ENCODE measurements around the gene USP33. TPM values are rescaled to one million over a fixed set of nuclear protein-coding genes. Genes with fewer than 3 reads are reported as not detected.

USP33 gene
- total and polyA plus RNA-seq, 2 of the 13 experiments (the other 11 are each of a cell fraction or from before 2014, with no cell fraction given) = 32.0 to 49.1 TPM

- TF ChIP-seq, protein P1, sequence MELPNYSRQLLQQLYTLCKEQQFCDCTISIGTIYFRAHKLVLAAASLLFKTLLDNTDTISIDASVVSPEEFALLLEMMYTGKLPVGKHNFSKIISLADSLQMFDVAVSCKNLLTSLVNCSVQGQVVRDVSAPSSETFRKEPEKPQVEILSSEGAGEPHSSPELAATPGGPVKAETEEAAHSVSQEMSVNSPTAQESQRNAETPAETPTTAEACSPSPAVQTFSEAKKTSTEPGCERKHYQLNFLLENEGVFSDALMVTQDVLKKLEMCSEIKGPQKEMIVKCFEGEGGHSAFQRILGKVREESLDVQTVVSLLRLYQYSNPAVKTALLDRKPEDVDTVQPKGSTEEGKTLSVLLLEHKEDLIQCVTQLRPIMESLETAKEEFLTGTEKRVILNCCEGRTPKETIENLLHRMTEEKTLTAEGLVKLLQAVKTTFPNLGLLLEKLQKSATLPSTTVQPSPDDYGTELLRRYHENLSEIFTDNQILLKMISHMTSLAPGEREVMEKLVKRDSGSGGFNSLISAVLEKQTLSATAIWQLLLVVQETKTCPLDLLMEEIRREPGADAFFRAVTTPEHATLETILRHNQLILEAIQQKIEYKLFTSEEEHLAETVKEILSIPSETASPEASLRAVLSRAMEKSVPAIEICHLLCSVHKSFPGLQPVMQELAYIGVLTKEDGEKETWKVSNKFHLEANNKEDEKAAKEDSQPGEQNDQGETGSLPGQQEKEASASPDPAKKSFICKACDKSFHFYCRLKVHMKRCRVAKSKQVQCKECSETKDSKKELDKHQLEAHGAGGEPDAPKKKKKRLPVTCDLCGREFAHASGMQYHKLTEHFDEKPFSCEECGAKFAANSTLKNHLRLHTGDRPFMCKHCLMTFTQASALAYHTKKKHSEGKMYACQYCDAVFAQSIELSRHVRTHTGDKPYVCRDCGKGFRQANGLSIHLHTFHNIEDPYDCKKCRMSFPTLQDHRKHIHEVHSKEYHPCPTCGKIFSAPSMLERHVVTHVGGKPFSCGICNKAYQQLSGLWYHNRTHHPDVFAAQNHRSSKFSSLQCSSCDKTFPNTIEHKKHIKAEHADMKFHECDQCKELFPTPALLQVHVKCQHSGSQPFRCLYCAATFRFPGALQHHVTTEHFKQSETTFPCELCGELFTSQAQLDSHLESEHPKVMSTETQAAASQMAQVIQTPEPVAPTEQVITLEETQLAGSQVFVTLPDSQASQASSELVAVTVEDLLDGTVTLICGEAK (IDR thresholded peaks at IDR 0.05) = no peak
- TF ChIP-seq, protein P1 (CRISPR knock-in tag; IDR thresholded peaks at IDR 0.05) = peak; percentile 48; the same call in 1 of the 2 replicates
- TF ChIP-seq KLF12 (CRISPR knock-in tag; IDR thresholded peaks at IDR 0.05; ENCODE audit: borderline replicate concordance) = no peak
- TF ChIP-seq ZNF552 (CRISPR knock-in tag; IDR thresholded peaks at IDR 0.05; ENCODE audit: borderline replicate concordance) = peak; percentile 41; the same call in 1 of the 2 replicates
- peak; percentile 87 for TF ChIP-seq PHF20 (CRISPR knock-in tag; IDR thresholded peaks at IDR 0.05)
- 0 out of 2 replicates have a peak, but pooled peaks have one; percentile 46 for TF ChIP-seq MEIS2 (CRISPR knock-in tag; IDR thresholded peaks at IDR 0.05)
- TF ChIP-seq ZNF607 (CRISPR knock-in tag; IDR thresholded peaks at IDR 0.05; ENCODE audit: borderline replicate concordance) = no peak
- no peak for TF ChIP-seq RFX1 (IDR thresholded peaks at IDR 0.05)
- no peak for TF ChIP-seq ATF7 (IDR thresholded peaks at IDR 0.05)
- no peak for TF ChIP-seq ATF7 (CRISPR knock-in tag; IDR thresholded peaks at IDR 0.05)
- no peak for TF ChIP-seq RORA (CRISPR knock-in tag; IDR thresholded peaks at IDR 0.05)
- 0 out of 2 replicates have a peak, but pooled peaks have one; percentile 17 for TF ChIP-seq ZNF567 (CRISPR knock-in tag; IDR thresholded peaks at IDR 0.05; ENCODE audit: borderline replicate concordance)
- TF ChIP-seq MTF1 (CRISPR knock-in tag; IDR thresholded peaks at IDR 0.05) = no peak
- no peak for TF ChIP-seq ZNF609 (CRISPR knock-in tag; IDR thresholded peaks at IDR 0.05; ENCODE audit: borderline replicate concordance)
Measured at GRCh38 chr1:77779529-77780281, 20.1 kb upstream of the USP33 start, which contains the start of gene MIGA1 (continued).
